ENCODE measurements around the gene MICAL2. TPM values are rescaled to one million over a fixed set of nuclear protein-coding genes. Genes with fewer than 3 reads are reported as not detected.

Gene MICAL2
- total RNA-seq, 4 donors from 2014 or later = 24.7 to 53.7 (median 37.0) TPM

GRCh38 chr11:12133547-12134235 lies 23.3 kb downstream of the MICAL2 start:
- no peaks in the 10 kb centered on the region for H3K9me3 ChIP-seq
- in situ Hi-C loops (cut with MboI; ENCODE audit: low sequenced_read_pairs in 4 of 4) = no loop called here
- H3K27me3 ChIP-seq = no peaks in the 10 kb centered on the region
- no peak overlapping the region for H3K27ac ChIP-seq
- no peak overlapping the region for H3K4me3 ChIP-seq
- no peaks in the 10 kb centered on the region for H3K4me1 ChIP-seq
- intact Hi-C loops (cut with DNase I; ENCODE audit: low total_unique reads) = no loop called here
- DNase-seq (no peak), ATAC-seq (no peak)
- no peaks in the 10 kb centered on the region for H3K36me3 ChIP-seq
- TF ChIP-seq, protein P1, sequence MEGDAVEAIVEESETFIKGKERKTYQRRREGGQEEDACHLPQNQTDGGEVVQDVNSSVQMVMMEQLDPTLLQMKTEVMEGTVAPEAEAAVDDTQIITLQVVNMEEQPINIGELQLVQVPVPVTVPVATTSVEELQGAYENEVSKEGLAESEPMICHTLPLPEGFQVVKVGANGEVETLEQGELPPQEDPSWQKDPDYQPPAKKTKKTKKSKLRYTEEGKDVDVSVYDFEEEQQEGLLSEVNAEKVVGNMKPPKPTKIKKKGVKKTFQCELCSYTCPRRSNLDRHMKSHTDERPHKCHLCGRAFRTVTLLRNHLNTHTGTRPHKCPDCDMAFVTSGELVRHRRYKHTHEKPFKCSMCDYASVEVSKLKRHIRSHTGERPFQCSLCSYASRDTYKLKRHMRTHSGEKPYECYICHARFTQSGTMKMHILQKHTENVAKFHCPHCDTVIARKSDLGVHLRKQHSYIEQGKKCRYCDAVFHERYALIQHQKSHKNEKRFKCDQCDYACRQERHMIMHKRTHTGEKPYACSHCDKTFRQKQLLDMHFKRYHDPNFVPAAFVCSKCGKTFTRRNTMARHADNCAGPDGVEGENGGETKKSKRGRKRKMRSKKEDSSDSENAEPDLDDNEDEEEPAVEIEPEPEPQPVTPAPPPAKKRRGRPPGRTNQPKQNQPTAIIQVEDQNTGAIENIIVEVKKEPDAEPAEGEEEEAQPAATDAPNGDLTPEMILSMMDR (IDR thresholded peaks at IDR 0.05 in 4 of 5, conservative IDR thresholded peaks at IDR 0.05 in 1 of 5) = no peak
- no peak for TF ChIP-seq POLR2A (IDR thresholded peaks at IDR 0.05)

GRCh38 chr11:12134236-12134585 lies 23.8 kb downstream of the MICAL2 start:
- DNase-seq (no peak), ATAC-seq (no peak)
- in situ Hi-C loops (cut with MboI; ENCODE audit: low sequenced_read_pairs in 4 of 4) = no loop called here
- H3K4me3 ChIP-seq = no peak overlapping the region
- H3K4me1 ChIP-seq = no peaks in the 10 kb centered on the region
- H3K36me3 ChIP-seq = no peaks in the 10 kb centered on the region
- no peaks in the 10 kb centered on the region for H3K9me3 ChIP-seq
- no peaks in the 10 kb centered on the region for H3K27me3 ChIP-seq
- no peak for TF ChIP-seq POLR2A (IDR thresholded peaks at IDR 0.05)
- TF ChIP-seq, protein P1 (IDR thresholded peaks at IDR 0.05 in 4 of 5, conservative IDR thresholded peaks at IDR 0.05 in 1 of 5) = no peak
- no peak overlapping the region for H3K27ac ChIP-seq
- intact Hi-C loops (cut with DNase I; ENCODE audit: low total_unique reads) = no loop called here

- Histone ChIP-seq H3K36me3 (no peaks in the 10 kb centered on the region), H3K27ac (no peak overlapping the region), H3K4me3 (no peak overlapping the region), H3K4me1 (no peaks in the 10 kb centered on the region), H3K9me3 (no peaks in the 10 kb centered on the region), H3K27me3 (no peaks in the 10 kb centered on the region)
- ATAC-seq = no peak
- in situ Hi-C loops (cut with MboI; ENCODE audit: low sequenced_read_pairs in 4 of 4) (no loop called here), intact Hi-C loops (cut with DNase I; ENCODE audit: low total_unique reads) (no loop called here)
- no peak for TF ChIP-seq POLR2A (IDR thresholded peaks at IDR 0.05)
- TF ChIP-seq, protein P1 (IDR thresholded peaks at IDR 0.05 in 4 of 5, conservative IDR thresholded peaks at IDR 0.05 in 1 of 5) = no peak
- DNase-seq = no peak
Observed at GRCh38 chr11:12135185-12135584, 24.8 kb downstream of the MICAL2 start.

GRCh38 chr11:12137005-12137690 lies 26.8 kb downstream of the MICAL2 start:
- no peak for DNase-seq
- intact Hi-C loops (cut with DNase I; ENCODE audit: low total_unique reads) = no loop called here
- H3K9me3 ChIP-seq = no peaks in the 10 kb centered on the region
- H3K27me3 ChIP-seq = no peaks in the 10 kb centered on the region
- H3K4me1 ChIP-seq = no peaks in the 10 kb centered on the region
- in situ Hi-C loops (cut with MboI; ENCODE audit: low sequenced_read_pairs in 4 of 4) = no loop called here
- no peaks in the 10 kb centered on the region for H3K36me3 ChIP-seq
- peak overlapping the region in 1 of 4 donors; percentile 12 for H3K27ac ChIP-seq
- no peak overlapping the region for H3K4me3 ChIP-seq
- ATAC-seq = no peak
- no peak for TF ChIP-seq POLR2A (IDR thresholded peaks at IDR 0.05)

GRCh38 chr11:12137938-12138731 lies 27.7 kb downstream of the MICAL2 start:
- Histone ChIP-seq H3K4me1 (no peaks in the 10 kb centered on the region), H3K9me3 (no peaks in the 10 kb centered on the region), H3K36me3 (no peaks in the 10 kb centered on the region), H3K27ac (peak overlapping the region; percentile 4 to 62 (median 36)), H3K4me3 (no peak overlapping the region), H3K27me3 (no peaks in the 10 kb centered on the region)
- in situ Hi-C loops (cut with MboI; ENCODE audit: low sequenced_read_pairs in 4 of 4) = no loop called here
- DNase-seq (no peak), ATAC-seq (no peak)
- TF ChIP-seq POLR2A (IDR thresholded peaks at IDR 0.05) = no peak
- TF ChIP-seq, protein P1 (IDR thresholded peaks at IDR 0.05 in 4 of 5, conservative IDR thresholded peaks at IDR 0.05 in 1 of 5) = no peak
- intact Hi-C loops (cut with DNase I; ENCODE audit: low total_unique reads) = no loop called here

Data from gastrocnemius medialis (tissue), 4 donors.